HepG2 (cell line): Measurements from ENCODE around the gene TRAPPC4. TPM values are rescaled to one million over a fixed set of nuclear protein-coding genes. Genes with fewer than 3 reads are reported as not detected.

Experiments
- FOSL2 ChIP-seq: sonication (generic); formaldehyde crosslinking; IDR thresholded peaks from 2 replicates; pipeline ENCODE4 v1.4.0; 2020; ENCODE audit warnings: missing genetic modification reagents
- JUNB ChIP-seq: sonication (generic); formaldehyde crosslinking; IDR thresholded peaks from 2 replicates; pipeline ENCODE4 v1.8.0; 2022; ENCODE audit warnings: missing genetic modification reagents, mild to moderate bottlenecking, borderline replicate concordance
- MED1 ChIP-seq: sonication (generic); formaldehyde crosslinking; IDR thresholded peaks from 2 replicates; pipeline ENCODE4 v1.4.0; 2020; ENCODE audit warnings: missing genetic modification reagents
- PPARG ChIP-seq: conservative IDR thresholded peaks from 2 replicates; pipeline ENCODE4 v1.6.1; 2016; ENCODE audit warnings: missing biosample characterization, missing genetic modification reagents
- SOX13 ChIP-seq, 3 experiments: fragments of 450-650 bp in 1 of 3; sonication (generic) in 1 of 3; formaldehyde crosslinking in 1 of 3; IDR thresholded peaks in 2 of 3; conservative IDR thresholded peaks in 1 of 3; 2 replicates each; pipeline versions ENCODE4 v1.5.0 to v1.6.1; 2016 to 2020; ENCODE audit warnings: antibody characterized with exemption in 1 of 3, mild to moderate bottlenecking in 1 of 3, missing compliant biosample characterization in 1 of 3, missing genetic modification reagents in 1 of 3, moderate library complexity in 1 of 3
- THRA ChIP-seq: sonication (generic); formaldehyde crosslinking; IDR thresholded peaks from 2 replicates; pipeline ENCODE4 v1.4.0; 2020; ENCODE audit warnings: missing genetic modification reagents, borderline replicate concordance
- U2AF1 ChIP-seq: fragments of 200-400 bp; formaldehyde crosslinking; optimal IDR thresholded peaks from 2 replicates; pipeline ENCODE3; 2017; ENCODE audit warnings: mild to moderate bottlenecking, low read depth, low read length
- UBTF ChIP-seq: sonication (generic); formaldehyde crosslinking; IDR thresholded peaks from 2 replicates; pipeline ENCODE4 v1.4.0; 2020; ENCODE audit warnings: mild to moderate bottlenecking, missing genetic modification reagents
- ZMYM3 ChIP-seq: sonication (generic); formaldehyde crosslinking; IDR thresholded peaks from 2 replicates; pipeline ENCODE4 v1.5.1; 2020; ENCODE audit warnings: mild to moderate bottlenecking, missing genetic modification reagents
- ZNF646 ChIP-seq: sonication (generic); formaldehyde crosslinking; IDR thresholded peaks from 2 replicates; pipeline ENCODE4 v1.9.0; 2021; ENCODE audit warnings: mild to moderate bottlenecking, missing genetic modification reagents
- ZNF740 ChIP-seq: sonication (generic); formaldehyde crosslinking; IDR thresholded peaks from 2 replicates; pipeline ENCODE4 v1.4.0; 2020; ENCODE audit warnings: missing genetic modification reagents
- polyA plus RNA-seq, 8 experiments: library from polyadenylated mRNA; depleted of rRNA in 3 of 8; stranded (reverse) in 7 of 8; unstranded in 1 of 8; fragments of >200 nt; fragmentation: Illumina TruSeq in 4 of 8; extraction: Trizol in 4 of 8; gene quantifications; 2 replicates each; pipeline versions ENCODE4 v1.2.1 to v1.2.3, GENCODE V29; 2011 to 2016; ENCODE audit warnings: low read depth in 4 of 8, missing spikeins in 1 of 8, mixed read lengths in 1 of 8; ENCODE audit not compliant: insufficient read depth in 1 of 8
- total RNA-seq, 5 experiments: library from RNA; depleted of rRNA; stranded (reverse); fragments of >200 nt; fragmentation: Illumina TruSeq; extraction: Trizol; gene quantifications; 2 replicates each; pipeline ENCODE4 v1.2.3, GENCODE V29; 2016; ENCODE audit warnings: low read depth in 1 of 5

Gene TRAPPC4
- total and polyA plus RNA-seq, 2 of the 13 experiments (the other 11 are each of a cell fraction or from before 2014, with no cell fraction given) = 97.4 to 140 TPM

- TF ChIP-seq UBTF (CRISPR knock-in tag) (peak; percentile 48; the same call in 1 of the 2 replicates), MED1 (CRISPR knock-in tag) (peak; percentile 49; the same call in 1 of the 2 replicates), ZNF646 (CRISPR knock-in tag) (no peak), THRA (CRISPR knock-in tag) (peak; percentile 66), U2AF1 (no peak), SOX13 (IDR thresholded peaks at IDR 0.05) (0 out of 2 replicates have a peak, but pooled peaks have one; percentile 18), SOX13 (CRISPR knock-in tag; conservative IDR thresholded peaks at IDR 0.05 in 1 of 2, IDR thresholded peaks at IDR 0.05 in 1 of 2) (peak in 1 of 2 experiments; percentile 53; a peak in 1 of 4 replicates), JUNB (CRISPR knock-in tag) (no peak), FOSL2 (CRISPR knock-in tag) (peak; percentile 13; the same call in 1 of the 2 replicates), PPARG (CRISPR knock-in tag) (peak; percentile 66; the same call in 1 of the 2 replicates), ZMYM3 (0 out of 2 replicates have a peak, but pooled peaks have one; percentile 6), ZNF740 (0 out of 2 replicates have a peak, but pooled peaks have one; percentile 29)
Measured at GRCh38 chr11:119029340-119030028, 10.9 kb downstream of the TRAPPC4 start (continued).
